ENCODE measurements around the gene FARP1. TPM values are rescaled to one million over a fixed set of nuclear protein-coding genes. Genes with fewer than 3 reads are reported as not detected.

The FARP1 gene
- total and polyA plus RNA-seq, 2 of the 13 experiments (the other 11 are each of a cell fraction or from before 2014, with no cell fraction given): 70.6 to 126 TPM

DNA sequence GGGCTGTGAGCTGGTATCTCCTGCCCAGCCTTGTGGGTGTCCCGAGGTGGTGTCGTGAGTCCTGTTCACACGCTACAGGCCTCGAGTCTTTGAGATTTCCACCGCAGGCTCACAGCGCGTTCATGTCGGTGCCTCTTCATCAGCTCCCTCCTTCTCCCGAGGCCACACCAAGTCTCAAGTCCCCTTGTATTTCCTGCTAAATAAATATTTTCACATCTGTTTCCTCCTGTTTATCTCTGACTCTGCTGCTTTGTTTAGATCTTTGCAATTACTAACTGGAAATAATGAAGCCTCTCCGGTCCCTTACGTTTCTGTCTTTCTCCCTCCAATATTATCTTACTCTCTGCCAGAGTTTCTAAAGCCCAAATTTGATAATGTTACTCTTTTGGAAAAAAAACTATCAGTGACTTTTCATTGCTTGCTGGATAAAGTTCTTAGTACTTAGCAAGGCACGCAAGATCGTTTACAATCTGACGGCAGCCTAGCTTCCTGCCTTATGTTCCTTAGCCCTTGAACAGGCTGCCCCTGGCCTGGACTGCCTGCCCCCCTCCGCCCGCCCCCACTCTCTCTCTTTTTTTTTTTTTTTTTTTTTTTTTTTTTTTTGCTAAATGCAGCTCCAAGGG lies 164.7 kb downstream of the FARP1 start (continued):
- TF ChIP-seq ZFP82 (CRISPR knock-in tag; IDR thresholded peaks at IDR 0.05; ENCODE audit: borderline replicate concordance) (peak; percentile 7; the same call in 1 of the 2 replicates), AKAP8 (CRISPR knock-in tag; IDR thresholded peaks at IDR 0.05) (no peak), ZNF124 (CRISPR knock-in tag; IDR thresholded peaks at IDR 0.05) (no peak), NFKB2 (CRISPR knock-in tag; IDR thresholded peaks at IDR 0.05; ENCODE audit: borderline replicate concordance) (peak; percentile 15; the same call in 1 of the 2 replicates), SETDB1 (CRISPR knock-in tag; IDR thresholded peaks at IDR 0.05; ENCODE audit: borderline replicate concordance) (no peak), MIER3 (CRISPR knock-in tag; IDR thresholded peaks at IDR 0.05; ENCODE audit: borderline replicate concordance) (no peak), POLR2AphosphoS5 (IDR thresholded peaks at IDR 0.05; ENCODE audit: low read depth, low read length) (no peak), ZNF724P (CRISPR knock-in tag; IDR thresholded peaks at IDR 0.05; ENCODE audit: borderline replicate concordance) (no peak), AGO2 (optimal IDR thresholded peaks at IDR 0.05; ENCODE audit: low read depth, low read length) (peak; percentile 55), ZNF296 (CRISPR knock-in tag; conservative IDR thresholded peaks at IDR 0.05) (no peak), POLR2A (IDR thresholded peaks at IDR 0.05; ENCODE audit: insufficient read depth in 1 of 2, low read depth in 2 of 2, low read length in 2 of 2) (no peak), ZFP36L2 (CRISPR knock-in tag; IDR thresholded peaks at IDR 0.05) (no peak), MAF1 (CRISPR knock-in tag; IDR thresholded peaks at IDR 0.05; ENCODE audit: borderline replicate concordance) (no peak), ZNF350 (CRISPR knock-in tag; IDR thresholded peaks at IDR 0.05; ENCODE audit: borderline replicate concordance, low read depth) (no peak), YY1 (IDR thresholded peaks at IDR 0.05; ENCODE audit: insufficient read depth, insufficient replicate concordance, low read depth, low read length) (no peak), ZNF788 (CRISPR knock-in tag; IDR thresholded peaks at IDR 0.05; ENCODE audit: borderline replicate concordance) (peak; percentile 11; the same call in 1 of the 2 replicates)
- TF ChIP-seq, protein P1, sequence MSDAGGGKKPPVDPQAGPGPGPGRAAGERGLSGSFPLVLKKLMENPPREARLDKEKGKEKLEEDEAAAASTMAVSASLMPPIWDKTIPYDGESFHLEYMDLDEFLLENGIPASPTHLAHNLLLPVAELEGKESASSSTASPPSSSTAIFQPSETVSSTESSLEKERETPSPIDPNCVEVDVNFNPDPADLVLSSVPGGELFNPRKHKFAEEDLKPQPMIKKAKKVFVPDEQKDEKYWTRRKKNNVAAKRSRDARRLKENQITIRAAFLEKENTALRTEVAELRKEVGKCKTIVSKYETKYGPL (CRISPR knock-in tag; IDR thresholded peaks at IDR 0.05): no peak
- TF ChIP-seq, protein P2, sequence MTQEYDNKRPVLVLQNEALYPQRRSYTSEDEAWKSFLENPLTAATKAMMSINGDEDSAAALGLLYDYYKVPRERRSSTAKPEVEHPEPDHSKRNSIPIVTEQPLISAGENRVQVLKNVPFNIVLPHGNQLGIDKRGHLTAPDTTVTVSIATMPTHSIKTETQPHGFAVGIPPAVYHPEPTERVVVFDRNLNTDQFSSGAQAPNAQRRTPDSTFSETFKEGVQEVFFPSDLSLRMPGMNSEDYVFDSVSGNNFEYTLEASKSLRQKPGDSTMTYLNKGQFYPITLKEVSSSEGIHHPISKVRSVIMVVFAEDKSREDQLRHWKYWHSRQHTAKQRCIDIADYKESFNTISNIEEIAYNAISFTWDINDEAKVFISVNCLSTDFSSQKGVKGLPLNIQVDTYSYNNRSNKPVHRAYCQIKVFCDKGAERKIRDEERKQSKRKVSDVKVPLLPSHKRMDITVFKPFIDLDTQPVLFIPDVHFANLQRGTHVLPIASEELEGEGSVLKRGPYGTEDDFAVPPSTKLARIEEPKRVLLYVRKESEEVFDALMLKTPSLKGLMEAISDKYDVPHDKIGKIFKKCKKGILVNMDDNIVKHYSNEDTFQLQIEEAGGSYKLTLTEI (CRISPR knock-in tag; conservative IDR thresholded peaks at IDR 0.05): no peak
- TF ChIP-seq, protein P3, sequence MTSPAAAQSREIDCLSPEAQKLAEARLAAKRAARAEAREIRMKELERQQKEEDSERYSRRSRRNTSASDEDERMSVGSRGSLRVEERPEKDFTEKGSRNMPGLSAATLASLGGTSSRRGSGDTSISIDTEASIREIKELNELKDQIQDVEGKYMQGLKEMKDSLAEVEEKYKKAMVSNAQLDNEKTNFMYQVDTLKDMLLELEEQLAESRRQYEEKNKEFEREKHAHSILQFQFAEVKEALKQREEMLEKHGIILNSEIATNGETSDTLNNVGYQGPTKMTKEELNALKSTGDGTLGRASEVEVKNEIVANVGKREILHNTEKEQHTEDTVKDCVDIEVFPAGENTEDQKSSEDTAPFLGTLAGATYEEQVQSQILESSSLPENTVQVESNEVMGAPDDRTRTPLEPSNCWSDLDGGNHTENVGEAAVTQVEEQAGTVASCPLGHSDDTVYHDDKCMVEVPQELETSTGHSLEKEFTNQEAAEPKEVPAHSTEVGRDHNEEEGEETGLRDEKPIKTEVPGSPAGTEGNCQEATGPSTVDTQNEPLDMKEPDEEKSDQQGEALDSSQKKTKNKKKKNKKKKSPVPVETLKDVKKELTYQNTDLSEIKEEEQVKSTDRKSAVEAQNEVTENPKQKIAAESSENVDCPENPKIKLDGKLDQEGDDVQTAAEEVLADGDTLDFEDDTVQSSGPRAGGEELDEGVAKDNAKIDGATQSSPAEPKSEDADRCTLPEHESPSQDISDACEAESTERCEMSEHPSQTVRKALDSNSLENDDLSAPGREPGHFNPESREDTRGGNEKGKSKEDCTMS (CRISPR knock-in tag; conservative IDR thresholded peaks at IDR 0.05): no peak
- TF ChIP-seq, protein P4, sequence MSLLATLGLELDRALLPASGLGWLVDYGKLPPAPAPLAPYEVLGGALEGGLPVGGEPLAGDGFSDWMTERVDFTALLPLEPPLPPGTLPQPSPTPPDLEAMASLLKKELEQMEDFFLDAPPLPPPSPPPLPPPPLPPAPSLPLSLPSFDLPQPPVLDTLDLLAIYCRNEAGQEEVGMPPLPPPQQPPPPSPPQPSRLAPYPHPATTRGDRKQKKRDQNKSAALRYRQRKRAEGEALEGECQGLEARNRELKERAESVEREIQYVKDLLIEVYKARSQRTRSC (CRISPR knock-in tag; IDR thresholded peaks at IDR 0.05; ENCODE audit: low read depth): no peak
- TF ChIP-seq, protein P5, sequence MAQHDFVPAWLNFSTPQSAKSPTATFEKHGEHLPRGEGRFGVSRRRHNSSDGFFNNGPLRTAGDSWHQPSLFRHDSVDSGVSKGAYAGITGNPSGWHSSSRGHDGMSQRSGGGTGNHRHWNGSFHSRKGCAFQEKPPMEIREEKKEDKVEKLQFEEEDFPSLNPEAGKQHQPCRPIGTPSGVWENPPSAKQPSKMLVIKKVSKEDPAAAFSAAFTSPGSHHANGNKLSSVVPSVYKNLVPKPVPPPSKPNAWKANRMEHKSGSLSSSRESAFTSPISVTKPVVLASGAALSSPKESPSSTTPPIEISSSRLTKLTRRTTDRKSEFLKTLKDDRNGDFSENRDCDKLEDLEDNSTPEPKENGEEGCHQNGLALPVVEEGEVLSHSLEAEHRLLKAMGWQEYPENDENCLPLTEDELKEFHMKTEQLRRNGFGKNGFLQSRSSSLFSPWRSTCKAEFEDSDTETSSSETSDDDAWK (CRISPR knock-in tag; IDR thresholded peaks at IDR 0.05): no peak
- TF ChIP-seq, protein P6, sequence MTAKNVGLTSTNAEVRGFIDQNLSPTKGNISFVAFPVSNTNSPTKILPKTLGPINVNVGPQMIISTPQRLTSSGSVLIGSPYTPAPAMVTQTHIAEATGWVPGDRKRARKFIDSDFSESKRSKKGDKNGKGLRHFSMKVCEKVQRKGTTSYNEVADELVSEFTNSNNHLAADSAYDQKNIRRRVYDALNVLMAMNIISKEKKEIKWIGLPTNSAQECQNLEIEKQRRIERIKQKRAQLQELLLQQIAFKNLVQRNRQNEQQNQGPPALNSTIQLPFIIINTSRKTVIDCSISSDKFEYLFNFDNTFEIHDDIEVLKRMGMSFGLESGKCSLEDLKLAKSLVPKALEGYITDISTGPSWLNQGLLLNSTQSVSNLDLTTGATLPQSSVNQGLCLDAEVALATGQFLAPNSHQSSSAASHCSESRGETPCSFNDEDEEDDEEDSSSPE (CRISPR knock-in tag; IDR thresholded peaks at IDR 0.05): no peak

Measured in HepG2 (cell line).